Upper lobe of right lung (tissue), 1 donor: ENCODE measurements around the gene POLR1D. TPM values are rescaled to one million over a fixed set of nuclear protein-coding genes. Genes with fewer than 3 reads are reported as not detected.
"Not testable (repeated sequence)": the region's sequence is repeated elsewhere in the genome, so short reads cannot be mapped to it uniquely, and the experiment has no call there.

Experiments used
- ATAC-seq: fragments of 200-7000 bp; cut with Tn5 transposase; one replicate; pipeline ENCODE4 v1.9.1; 2020; ENCODE audit warnings: mild to moderate bottlenecking, moderate library complexity
- DNase-seq: peaks from one replicate; pipeline ENCODE4 v3.0.0-alpha.2; 2020
- H3K27ac ChIP-seq: fragments of 200-600 bp; one replicate; pipeline ENCODE4 v1.8.0; 2022
- H3K27me3 ChIP-seq: fragments of 200-600 bp; one replicate; pipeline ENCODE4 v1.8.0; 2022; ENCODE audit warnings: mild to moderate bottlenecking
- H3K36me3 ChIP-seq: fragments of 200-600 bp; one replicate; pipeline ENCODE4 v1.8.0; 2022
- H3K4me1 ChIP-seq: fragments of 200-600 bp; one replicate; pipeline ENCODE4 v1.8.0; 2022
- H3K4me3 ChIP-seq: fragments of 200-600 bp; one replicate; pipeline ENCODE4 v1.8.0; 2022; ENCODE audit warnings: mild to moderate bottlenecking
- H3K9me3 ChIP-seq: fragments of 200-600 bp; one replicate; pipeline ENCODE4 v1.8.0; 2022
- intact Hi-C: fragments of 100-400 bp; cut with DNase I; formaldehyde crosslinking; loops from one replicate; pipeline ENCODE4 v1.11.0; 2022
- total RNA-seq: library from RNA; stranded (reverse); fragmentation: NEBNext Ultra II Directional; extraction: Animal tissue kit (Norgen Biotek cat#: 25700); gene quantifications from one replicate; pipeline ENCODE4 v1.2.1, GENCODE V29; 2021
- TF ChIP-seq, protein P1 (sequence below): fragments of 200-600 bp; IDR thresholded peaks from one replicate; pipeline ENCODE4 v1.8.0; 2022; ENCODE audit warnings: antibody characterized with exemption
- donor health status: DM: no; HTN: yes; CAD: no; lungs with severe emphysema.

The POLR1D gene
- total RNA-seq, 1 donor from 2014 or later, result 114 TPM

DNA sequence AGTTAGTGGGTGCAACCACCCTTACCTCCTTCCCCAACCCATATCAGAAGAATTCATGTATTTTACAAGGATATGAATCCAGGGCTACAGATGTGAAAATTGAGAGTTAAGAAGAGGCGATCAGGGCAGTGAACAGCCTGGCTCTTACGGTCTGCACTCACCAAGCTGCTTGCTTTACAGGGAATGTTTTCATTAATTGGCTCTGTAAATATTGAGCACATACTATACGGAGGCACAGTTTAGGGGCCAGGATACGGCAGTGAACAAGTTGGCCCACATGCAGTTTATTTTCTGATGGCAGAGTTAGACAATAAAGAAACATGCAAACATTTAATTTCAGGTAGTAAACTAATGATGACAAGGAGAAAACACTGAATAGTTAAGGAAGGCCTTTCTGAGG is 6.4 kb downstream of the POLR1D start:
- Histone ChIP-seq H3K4me1 (peaks cover 17% of the 10 kb centered on the region), H3K9me3 (no peaks in the 10 kb centered on the region), H3K36me3 (no peaks in the 10 kb centered on the region), H3K27me3 (no peaks in the 10 kb centered on the region), H3K4me3 (no peak overlapping the region), H3K27ac (no peak overlapping the region)
- DNase-seq (no peak), ATAC-seq (no peak)
- TF ChIP-seq, protein P1, sequence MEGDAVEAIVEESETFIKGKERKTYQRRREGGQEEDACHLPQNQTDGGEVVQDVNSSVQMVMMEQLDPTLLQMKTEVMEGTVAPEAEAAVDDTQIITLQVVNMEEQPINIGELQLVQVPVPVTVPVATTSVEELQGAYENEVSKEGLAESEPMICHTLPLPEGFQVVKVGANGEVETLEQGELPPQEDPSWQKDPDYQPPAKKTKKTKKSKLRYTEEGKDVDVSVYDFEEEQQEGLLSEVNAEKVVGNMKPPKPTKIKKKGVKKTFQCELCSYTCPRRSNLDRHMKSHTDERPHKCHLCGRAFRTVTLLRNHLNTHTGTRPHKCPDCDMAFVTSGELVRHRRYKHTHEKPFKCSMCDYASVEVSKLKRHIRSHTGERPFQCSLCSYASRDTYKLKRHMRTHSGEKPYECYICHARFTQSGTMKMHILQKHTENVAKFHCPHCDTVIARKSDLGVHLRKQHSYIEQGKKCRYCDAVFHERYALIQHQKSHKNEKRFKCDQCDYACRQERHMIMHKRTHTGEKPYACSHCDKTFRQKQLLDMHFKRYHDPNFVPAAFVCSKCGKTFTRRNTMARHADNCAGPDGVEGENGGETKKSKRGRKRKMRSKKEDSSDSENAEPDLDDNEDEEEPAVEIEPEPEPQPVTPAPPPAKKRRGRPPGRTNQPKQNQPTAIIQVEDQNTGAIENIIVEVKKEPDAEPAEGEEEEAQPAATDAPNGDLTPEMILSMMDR, result no peak
- intact Hi-C loops, result no loop called here

DNA sequence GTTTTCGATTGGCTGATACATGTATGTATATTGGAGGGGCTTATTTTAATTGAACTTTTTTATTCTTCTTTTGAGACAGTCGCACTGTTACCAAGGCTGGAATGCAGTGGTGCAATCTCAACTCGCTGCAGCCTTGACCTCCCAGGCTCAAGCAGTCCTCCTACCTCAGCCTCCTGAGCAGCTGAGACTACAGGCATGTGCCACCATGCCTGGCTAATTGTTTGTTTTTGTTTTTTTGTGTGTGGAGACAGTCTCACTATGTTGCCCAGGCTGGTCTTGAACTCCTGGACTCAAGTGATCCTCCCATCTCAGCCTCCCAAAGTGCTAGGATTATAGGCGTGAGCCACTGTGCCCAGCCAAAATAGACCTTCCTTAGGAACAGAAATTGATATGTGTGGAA is 7.1 kb downstream of the POLR1D start:
- H3K4me3 ChIP-seq, intact Hi-C loops, H3K27ac ChIP-seq, H3K9me3 ChIP-seq, ATAC-seq, H3K36me3 ChIP-seq, H3K27me3 ChIP-seq, DNase-seq: not testable (repeated sequence)
- H3K4me1 ChIP-seq, result peaks cover 11% of the 10 kb centered on the region

DNA sequence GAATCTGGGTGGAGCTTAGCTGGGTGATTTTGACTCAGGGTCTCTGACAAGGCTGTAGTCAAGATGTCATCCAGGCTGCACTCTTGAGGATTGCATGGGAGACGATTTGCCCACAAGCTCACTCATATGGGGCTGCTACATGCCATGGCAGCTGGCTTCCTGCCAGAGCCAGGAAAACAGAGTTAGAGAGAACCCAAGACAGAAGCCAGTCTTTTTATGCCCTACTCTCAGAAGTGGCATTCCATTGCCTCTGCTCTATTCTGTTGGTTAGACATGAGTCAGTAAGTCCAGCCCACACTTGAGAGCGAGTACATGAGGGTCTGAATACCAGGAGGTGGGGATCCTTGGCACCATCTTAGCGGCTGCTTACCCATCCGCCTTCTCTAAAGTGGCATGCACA is 9.5 kb downstream of the POLR1D start:
- Histone ChIP-seq H3K9me3 (no peaks in the 10 kb centered on the region), H3K27ac (no peak overlapping the region), H3K27me3 (no peaks in the 10 kb centered on the region), H3K36me3 (no peaks in the 10 kb centered on the region), H3K4me3 (no peak overlapping the region), H3K4me1 (peaks cover 7% of the 10 kb centered on the region)
- no peak for DNase-seq
- ATAC-seq, result no peak
- TF ChIP-seq, protein P1, result no peak
- intact Hi-C loops, result no loop called here

DNA sequence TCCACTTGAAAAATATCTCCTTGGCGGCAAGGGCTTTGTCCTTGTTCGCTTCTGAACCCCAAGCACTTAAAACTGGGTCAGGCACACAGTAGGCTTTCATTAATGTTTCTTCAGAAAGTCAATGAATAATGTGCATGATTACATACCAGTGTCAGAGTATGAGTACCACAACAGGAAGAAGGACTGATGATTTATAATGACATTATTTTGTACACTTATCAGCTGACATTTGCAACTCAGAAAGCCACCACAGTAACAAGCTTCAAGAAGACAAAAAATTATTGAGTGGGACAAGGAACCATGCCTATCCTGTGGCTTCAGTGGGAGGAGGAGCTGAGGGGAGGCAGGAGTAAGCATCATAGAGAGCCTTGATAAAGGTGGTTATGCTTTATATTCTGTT is 10.0 kb downstream of the POLR1D start:
- Histone ChIP-seq H3K4me3 (no peak overlapping the region), H3K4me1 (peaks cover 4% of the 10 kb centered on the region), H3K27me3 (no peaks in the 10 kb centered on the region), H3K27ac (no peak overlapping the region), H3K36me3 (no peaks in the 10 kb centered on the region), H3K9me3 (no peaks in the 10 kb centered on the region)
- intact Hi-C loops, result no loop called here
- no peak for ATAC-seq
- DNase-seq, result no peak
- TF ChIP-seq, protein P1, result no peak

DNA sequence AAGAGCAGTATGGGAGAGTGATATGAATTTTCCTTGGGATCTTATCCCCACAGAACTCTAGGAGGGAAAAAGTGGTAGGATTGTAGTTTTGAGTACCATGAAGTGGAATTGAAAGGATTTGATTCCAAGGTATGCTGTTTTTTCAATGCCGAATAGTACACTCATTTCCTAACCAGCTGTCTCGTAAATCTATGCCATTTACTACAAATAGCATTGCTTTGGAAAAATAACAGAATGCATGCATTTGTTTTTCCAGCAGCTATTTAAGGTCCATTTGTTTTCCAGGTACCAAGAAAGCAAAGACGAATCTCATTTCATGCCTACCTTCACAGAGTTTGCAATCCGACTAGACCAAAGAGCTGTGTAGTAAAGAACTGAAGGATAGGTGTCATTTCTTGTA is 10.5 kb downstream of the POLR1D start:
- Histone ChIP-seq H3K4me1 (peaks cover 10% of the 10 kb centered on the region), H3K27me3 (no peaks in the 10 kb centered on the region), H3K4me3 (no peak overlapping the region), H3K9me3 (no peaks in the 10 kb centered on the region), H3K27ac (no peak overlapping the region), H3K36me3 (no peaks in the 10 kb centered on the region)
- ATAC-seq (no peak), DNase-seq (no peak)
- intact Hi-C loops, result no loop called here
- TF ChIP-seq, protein P1, result no peak

DNA sequence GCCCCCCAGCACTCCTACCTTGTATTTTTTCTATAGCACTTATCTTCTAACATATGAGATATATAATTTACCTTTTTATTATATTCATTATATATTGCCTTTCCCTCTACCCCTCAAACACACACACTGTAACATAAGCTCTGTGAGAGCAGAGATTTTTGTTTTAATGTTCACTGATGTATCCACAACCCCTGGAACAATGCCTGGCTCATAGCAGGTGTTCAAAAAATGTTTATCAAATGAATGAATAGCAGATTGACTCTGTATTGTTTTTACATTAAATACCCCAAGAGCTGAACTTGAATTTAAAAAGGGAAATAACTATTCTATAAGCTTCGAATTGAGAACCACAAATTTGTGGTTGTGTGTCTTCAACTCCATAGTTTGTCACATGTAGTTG is 11.0 kb downstream of the POLR1D start:
- no peak for DNase-seq
- H3K4me3 ChIP-seq, result no peak overlapping the region
- no peaks in the 10 kb centered on the region for H3K36me3 ChIP-seq
- H3K27ac ChIP-seq, result no peak overlapping the region
- no peaks in the 10 kb centered on the region for H3K27me3 ChIP-seq
- TF ChIP-seq, protein P1, result no peak
- peaks cover 10% of the 10 kb centered on the region for H3K4me1 ChIP-seq
- H3K9me3 ChIP-seq, result no peaks in the 10 kb centered on the region
- intact Hi-C loops, result no loop called here
- no peak for ATAC-seq
